SU-DHL-6 (cell line): ENCODE measurements around the gene SMARCD2.
"Not testable (repeated sequence)": the region's sequence is repeated elsewhere in the genome, so short reads cannot be mapped to it uniquely, and the experiment has no call there.

ENCODE experiments used
- H2AFZ ChIP-seq: fragments of 200-600 bp; sonication (generic); 2 replicates; pipeline ENCODE4 v1.6.1; 2014; ENCODE audit warnings: low read depth, mild to moderate bottlenecking, moderate library complexity, mixed read lengths, antibody characterized with exemption, low read length; ENCODE audit not compliant: severe bottlenecking
- H3F3A ChIP-seq: fragments of 200-600 bp; shearing (Covaris generic); 2 replicates; pipeline ENCODE4 v1.6.0; 2016; ENCODE audit warnings: antibody characterized with exemption, mild to moderate bottlenecking; ENCODE audit not compliant: insufficient read depth
- H3K27ac ChIP-seq: fragments of 200-600 bp; sonication (generic); 2 replicates; pipeline ENCODE4 v1.5.1; 2016; ENCODE audit warnings: low read depth, mild to moderate bottlenecking, low read length, moderate library complexity, mixed read lengths
- H3K27me3 ChIP-seq: fragments of 200-600 bp; sonication (generic), shearing (Covaris generic); 2 replicates; pipeline ENCODE4 v1.6.0; 2014; ENCODE audit warnings: mild to moderate bottlenecking, low read length
- H3K36me3 ChIP-seq: fragments of 200-600 bp; sonication (generic); 2 replicates; pipeline ENCODE4 v1.6.1; 2014; ENCODE audit warnings: mild to moderate bottlenecking, low read length, mixed read lengths
- H3K4me2 ChIP-seq: fragments of 300-600, 200-600 bp; shearing (Covaris generic), sonication (generic); 2 replicates; pipeline ENCODE4 v1.6.0; 2014; ENCODE audit warnings: low read length, low read depth, mild to moderate bottlenecking; ENCODE audit not compliant: poor library complexity, severe bottlenecking
- H3K4me3 ChIP-seq: fragments of 200-600 bp; sonication (generic); 2 replicates; pipeline ENCODE4 v1.5.1; 2014; ENCODE audit warnings: antibody characterized with exemption, low read length, mild to moderate bottlenecking, mixed read lengths; ENCODE audit not compliant: insufficient read depth, poor library complexity, severe bottlenecking
- H3K79me2 ChIP-seq: fragments of 200-600 bp; sonication (generic); 2 replicates; pipeline ENCODE4 v1.6.1; 2014; ENCODE audit warnings: mild to moderate bottlenecking, low read length, moderate library complexity; ENCODE audit not compliant: insufficient read depth
- H3K9ac ChIP-seq: fragments of 200-600 bp; sonication (generic); 2 replicates; pipeline ENCODE4 v1.7.0; 2014; ENCODE audit warnings: mild to moderate bottlenecking, low read length
- H3K9me2 ChIP-seq: fragments of 200-600 bp; sonication (generic); replicated peaks from 2 replicates; pipeline ENCODE4 v1.6.1; 2014; ENCODE audit warnings: low read length; ENCODE audit not compliant: insufficient read depth
- H3K9me3 ChIP-seq: fragments of 200-600 bp; sonication (generic); 2 replicates; pipeline ENCODE4 v1.6.1; 2014; ENCODE audit warnings: low read length, mixed read lengths; ENCODE audit not compliant: insufficient read depth
- H4K20me1 ChIP-seq: fragments of 200-600 bp; sonication (generic); 2 replicates; pipeline ENCODE4 v1.6.1; 2014; ENCODE audit warnings: low read depth, mild to moderate bottlenecking, antibody characterized with exemption, low read length, moderate library complexity, mixed read lengths
- EZH2phosphoT487 ChIP-seq: fragments of 200-600 bp; sonication (generic), shearing (Covaris generic); conservative IDR thresholded peaks from 2 replicates; pipeline ENCODE4 v1.6.1; 2018; ENCODE audit warnings: mild to moderate bottlenecking, antibody characterized with exemption, low read length, moderate library complexity, mixed read lengths
- TF ChIP-seq, protein P1 (sequence below): fragments of 200-600 bp; sonication (generic); IDR thresholded peaks from one replicate; pipeline ENCODE4 v1.5.1; 2017; ENCODE audit warnings: antibody characterized with exemption, mild to moderate bottlenecking, low read length, moderate library complexity; ENCODE audit not compliant: insufficient read depth, poor library complexity, severe bottlenecking

SMARCD2 gene

DNA sequence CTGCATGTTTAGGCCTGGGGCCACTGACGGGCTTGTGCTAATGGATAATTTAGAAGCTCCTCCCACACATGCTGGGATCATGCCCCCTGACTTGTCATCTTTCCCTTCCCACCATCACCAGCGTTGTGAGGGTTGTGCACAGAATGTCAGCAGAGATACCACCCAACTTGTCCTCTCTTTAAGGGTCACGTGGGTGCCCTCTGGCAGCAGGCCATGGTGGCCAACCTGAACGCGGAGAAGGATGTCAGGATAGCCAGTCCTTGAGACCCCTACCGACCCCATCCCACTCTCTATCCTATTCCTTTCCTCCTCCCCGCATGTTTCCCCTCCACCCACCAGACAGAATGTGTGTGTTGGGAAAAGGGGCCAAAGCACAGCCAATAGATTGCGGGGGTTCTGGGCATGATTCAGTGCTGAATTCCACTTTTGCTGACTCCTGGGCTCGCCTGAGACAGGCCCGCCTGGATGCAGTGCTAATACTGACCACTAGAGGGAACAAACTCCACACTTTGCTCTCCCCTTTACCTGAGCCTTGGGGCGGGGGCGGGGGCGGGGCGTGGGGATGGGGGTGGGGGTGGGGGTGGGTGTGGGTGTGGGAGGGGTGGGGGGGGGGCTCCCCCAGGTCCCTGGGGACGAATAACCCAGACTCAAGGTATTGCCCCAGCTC is 39.6 kb upstream of the SMARCD2 start, which contains the start of gene GH2:
Gene GH2, minus strand, starts transcription at position 10 of the 667 bp plus-strand sequence. CDS start 143 bp downstream, outside the sequence.
- Histone ChIP-seq H3K9me2 (no peaks in the 10 kb centered on the region), H3K27ac (no peak within 1 kb of the TSS), H4K20me1 (no peaks in the 10 kb centered on the region), H2AFZ (no peak within 1 kb of the TSS), H3F3A (no peaks in the 10 kb centered on the region), H3K27me3 (no peaks in the 10 kb centered on the region), H3K9ac (no peak within 1 kb of the TSS), H3K79me2 (no peaks in the 10 kb centered on the region), H3K4me2 (no peak within 1 kb of the TSS), H3K4me3 (no peak within 1 kb of the TSS), H3K36me3 (no peaks in the 10 kb centered on the region), H3K9me3 (no peaks in the 10 kb centered on the region)
- TF ChIP-seq, protein P1, sequence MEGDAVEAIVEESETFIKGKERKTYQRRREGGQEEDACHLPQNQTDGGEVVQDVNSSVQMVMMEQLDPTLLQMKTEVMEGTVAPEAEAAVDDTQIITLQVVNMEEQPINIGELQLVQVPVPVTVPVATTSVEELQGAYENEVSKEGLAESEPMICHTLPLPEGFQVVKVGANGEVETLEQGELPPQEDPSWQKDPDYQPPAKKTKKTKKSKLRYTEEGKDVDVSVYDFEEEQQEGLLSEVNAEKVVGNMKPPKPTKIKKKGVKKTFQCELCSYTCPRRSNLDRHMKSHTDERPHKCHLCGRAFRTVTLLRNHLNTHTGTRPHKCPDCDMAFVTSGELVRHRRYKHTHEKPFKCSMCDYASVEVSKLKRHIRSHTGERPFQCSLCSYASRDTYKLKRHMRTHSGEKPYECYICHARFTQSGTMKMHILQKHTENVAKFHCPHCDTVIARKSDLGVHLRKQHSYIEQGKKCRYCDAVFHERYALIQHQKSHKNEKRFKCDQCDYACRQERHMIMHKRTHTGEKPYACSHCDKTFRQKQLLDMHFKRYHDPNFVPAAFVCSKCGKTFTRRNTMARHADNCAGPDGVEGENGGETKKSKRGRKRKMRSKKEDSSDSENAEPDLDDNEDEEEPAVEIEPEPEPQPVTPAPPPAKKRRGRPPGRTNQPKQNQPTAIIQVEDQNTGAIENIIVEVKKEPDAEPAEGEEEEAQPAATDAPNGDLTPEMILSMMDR = peak; percentile 50
- no peak for TF ChIP-seq EZH2phosphoT487

DNA sequence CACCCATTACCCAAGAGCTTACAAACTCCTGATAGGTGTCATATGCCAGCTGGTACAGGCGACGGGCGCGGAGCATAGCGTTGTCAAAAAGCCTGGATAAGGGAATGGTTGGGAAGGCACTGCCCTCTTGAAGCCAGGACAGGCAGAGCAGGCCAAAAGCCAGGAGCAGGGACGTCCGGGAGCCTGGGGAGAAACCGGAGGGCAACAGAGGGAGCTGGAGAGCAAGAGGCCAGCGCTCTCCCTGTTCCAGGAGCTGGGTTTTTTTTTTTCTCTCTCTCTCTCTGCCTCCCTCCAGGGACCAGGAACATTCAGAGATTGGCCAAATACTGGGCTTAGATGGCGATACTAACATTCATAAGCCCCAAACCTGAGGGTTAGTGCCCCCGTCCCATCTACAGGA is 38.9 kb upstream of the SMARCD2 start:
- not testable (repeated sequence) for H3K9ac ChIP-seq, H3K79me2 ChIP-seq, H4K20me1 ChIP-seq, H3F3A ChIP-seq, H3K4me3 ChIP-seq, H3K9me2 ChIP-seq, H3K9me3 ChIP-seq, H3K27ac ChIP-seq, H3K27me3 ChIP-seq, H3K36me3 ChIP-seq, H2AFZ ChIP-seq, H3K4me2 ChIP-seq

DNA sequence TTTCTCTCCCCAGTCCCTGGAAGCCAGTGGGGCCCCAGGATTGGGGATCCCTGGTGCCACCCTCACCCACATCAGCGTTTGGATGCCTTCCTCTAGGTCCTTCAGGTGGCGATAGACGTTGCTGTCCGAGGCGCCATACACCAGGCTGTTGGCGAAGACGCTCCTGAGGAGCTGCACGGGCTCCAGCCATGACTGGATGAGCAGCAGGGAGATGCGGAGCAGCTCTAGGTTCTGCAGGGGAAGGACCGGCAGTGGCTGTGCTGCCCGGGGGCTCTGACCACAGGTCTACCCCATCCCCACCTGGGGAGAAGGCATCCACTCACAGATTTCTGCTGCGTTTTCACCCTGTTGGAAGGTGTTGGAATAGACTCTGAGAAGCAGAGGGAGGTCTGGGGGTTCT is 38.2 kb upstream of the SMARCD2 start:
- no peaks in the 10 kb centered on the region for H3F3A ChIP-seq
- no peaks in the 10 kb centered on the region for H3K27me3 ChIP-seq
- H3K9me2 ChIP-seq = no peaks in the 10 kb centered on the region
- H3K4me2 ChIP-seq = no peak overlapping the region
- H3K4me3 ChIP-seq = no peak overlapping the region
- H4K20me1 ChIP-seq = no peaks in the 10 kb centered on the region
- no peak overlapping the region for H2AFZ ChIP-seq
- H3K36me3 ChIP-seq = no peaks in the 10 kb centered on the region
- H3K9ac ChIP-seq = no peak overlapping the region
- H3K27ac ChIP-seq = no peak overlapping the region
- H3K9me3 ChIP-seq = no peaks in the 10 kb centered on the region
- no peak for TF ChIP-seq EZH2phosphoT487
- TF ChIP-seq, protein P1 = no peak
- no peaks in the 10 kb centered on the region for H3K79me2 ChIP-seq

GRCh38 chr17:63878413-63878812 is 35.9 kb upstream of the SMARCD2 start:
- H3K4me3 ChIP-seq, H3K9me2 ChIP-seq, H2AFZ ChIP-seq, H3F3A ChIP-seq, H3K36me3 ChIP-seq, H3K9me3 ChIP-seq, H3K79me2 ChIP-seq, H3K27me3 ChIP-seq, H3K27ac ChIP-seq, H3K4me2 ChIP-seq, H3K9ac ChIP-seq, H4K20me1 ChIP-seq: not testable (repeated sequence)

DNA sequence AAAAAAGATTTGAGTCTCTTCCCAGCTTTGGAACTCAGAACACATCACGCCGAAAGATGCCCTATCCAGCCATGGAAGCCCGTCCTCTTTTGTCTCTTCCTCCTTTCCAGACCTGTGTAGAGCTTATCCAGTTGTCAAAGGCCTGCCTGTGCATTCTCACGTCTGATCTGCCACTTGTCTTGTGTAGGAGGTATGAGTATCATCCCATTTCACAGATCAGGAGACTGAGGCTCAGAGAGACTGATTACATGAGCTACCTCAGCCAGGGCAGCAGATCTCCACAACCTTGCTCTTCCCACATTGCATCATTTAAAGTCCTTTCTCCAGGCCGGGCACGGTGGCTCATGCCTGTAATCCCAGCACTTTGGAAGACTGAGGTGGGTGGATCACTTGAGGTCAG is 32.2 kb upstream of the SMARCD2 start:
- H2AFZ ChIP-seq, H3K27ac ChIP-seq, H3K79me2 ChIP-seq, H3K4me3 ChIP-seq, H3F3A ChIP-seq, H3K9ac ChIP-seq, H4K20me1 ChIP-seq, H3K9me3 ChIP-seq, H3K27me3 ChIP-seq, H3K9me2 ChIP-seq, H3K36me3 ChIP-seq, H3K4me2 ChIP-seq: not testable (repeated sequence)

DNA sequence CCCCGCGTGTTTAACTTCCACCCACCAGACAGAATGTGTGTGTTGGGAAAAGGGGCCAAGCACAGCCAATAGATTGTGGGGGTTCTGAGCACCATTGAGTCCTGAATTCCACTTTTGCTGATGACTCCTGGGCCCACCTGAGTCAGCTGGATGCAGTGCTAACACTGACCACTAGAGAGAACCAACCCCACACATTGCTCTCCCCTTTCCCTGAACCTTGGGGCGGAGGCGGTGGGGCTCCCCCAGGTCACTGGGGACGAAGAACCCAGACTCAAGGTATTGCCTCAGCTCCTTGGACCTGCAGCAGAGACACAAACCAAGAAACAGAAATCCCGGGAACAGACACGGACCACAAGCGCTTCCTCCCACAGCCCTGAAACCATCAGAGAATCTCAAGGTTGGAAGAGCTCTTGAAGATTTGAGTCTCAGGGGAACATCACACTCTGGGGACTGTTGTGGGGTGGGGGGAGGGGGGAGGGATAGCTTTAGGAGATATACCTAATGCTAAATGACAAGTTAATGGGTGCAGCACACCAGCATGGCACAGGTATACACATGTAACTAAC is 31.7 kb upstream of the SMARCD2 start:
- H3F3A ChIP-seq, H4K20me1 ChIP-seq, H3K36me3 ChIP-seq: not testable (repeated sequence)

More for the DNA sequence above, 31.7 kb upstream of the SMARCD2 start:
- H3K9me3 ChIP-seq, H3K9me2 ChIP-seq, H3K27ac ChIP-seq, H2AFZ ChIP-seq, H3K27me3 ChIP-seq, H3K79me2 ChIP-seq, H3K4me2 ChIP-seq, H3K4me3 ChIP-seq, H3K9ac ChIP-seq: not testable (repeated sequence)
